Measurements from ENCODE around the gene IL26.

DNA sequence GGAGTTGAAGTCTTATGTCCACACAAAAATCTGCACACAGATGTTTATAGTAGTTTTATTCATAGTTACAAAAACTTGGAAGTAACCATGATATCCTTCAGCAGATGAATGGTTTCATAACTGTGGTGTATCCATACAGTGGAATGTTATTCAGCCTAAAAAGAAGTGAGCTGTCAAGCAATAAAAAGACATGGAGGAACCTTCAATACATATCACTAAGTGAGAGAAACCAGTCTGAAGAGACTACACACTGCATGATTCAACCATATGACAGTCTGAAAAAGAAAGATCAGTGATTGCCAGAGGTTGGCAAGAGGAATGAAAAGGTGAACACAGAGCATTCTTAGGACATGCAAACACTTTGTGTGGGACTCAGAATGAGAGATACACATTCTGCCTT is 47.4 kb downstream of the IL26 start:
- no peak for TF ChIP-seq GATA2 (IDR thresholded peaks at IDR 0.05; ENCODE audit: low read depth, low read length)
- no peak for TF ChIP-seq GATA3 (IDR thresholded peaks at IDR 0.05; ENCODE audit: low read depth, low read length)
